SU-DHL-6 (cell line): ENCODE data around the gene NEURL1B.
"Not testable (repeated sequence)": the region's sequence is repeated elsewhere in the genome, so short reads cannot be mapped to it uniquely, and the experiment has no call there.

Experiments
- H2AFZ ChIP-seq: fragments of 200-600 bp; sonication (generic); 2 replicates; pipeline ENCODE4 v1.6.1; 2014; ENCODE audit warnings: low read depth, mild to moderate bottlenecking, moderate library complexity, mixed read lengths, antibody characterized with exemption, low read length; ENCODE audit not compliant: severe bottlenecking
- H3F3A ChIP-seq: fragments of 200-600 bp; shearing (Covaris generic); 2 replicates; pipeline ENCODE4 v1.6.0; 2016; ENCODE audit warnings: antibody characterized with exemption, mild to moderate bottlenecking; ENCODE audit not compliant: insufficient read depth
- H3K27ac ChIP-seq: fragments of 200-600 bp; sonication (generic); 2 replicates; pipeline ENCODE4 v1.5.1; 2016; ENCODE audit warnings: low read depth, mild to moderate bottlenecking, low read length, moderate library complexity, mixed read lengths
- H3K27me3 ChIP-seq: fragments of 200-600 bp; sonication (generic), shearing (Covaris generic); 2 replicates; pipeline ENCODE4 v1.6.0; 2014; ENCODE audit warnings: mild to moderate bottlenecking, low read length
- H3K36me3 ChIP-seq: fragments of 200-600 bp; sonication (generic); 2 replicates; pipeline ENCODE4 v1.6.1; 2014; ENCODE audit warnings: mild to moderate bottlenecking, low read length, mixed read lengths
- H3K4me2 ChIP-seq: fragments of 300-600, 200-600 bp; shearing (Covaris generic), sonication (generic); 2 replicates; pipeline ENCODE4 v1.6.0; 2014; ENCODE audit warnings: low read length, low read depth, mild to moderate bottlenecking; ENCODE audit not compliant: poor library complexity, severe bottlenecking
- H3K4me3 ChIP-seq: fragments of 200-600 bp; sonication (generic); 2 replicates; pipeline ENCODE4 v1.5.1; 2014; ENCODE audit warnings: antibody characterized with exemption, low read length, mild to moderate bottlenecking, mixed read lengths; ENCODE audit not compliant: insufficient read depth, poor library complexity, severe bottlenecking
- H3K79me2 ChIP-seq: fragments of 200-600 bp; sonication (generic); 2 replicates; pipeline ENCODE4 v1.6.1; 2014; ENCODE audit warnings: mild to moderate bottlenecking, low read length, moderate library complexity; ENCODE audit not compliant: insufficient read depth
- H3K9ac ChIP-seq: fragments of 200-600 bp; sonication (generic); 2 replicates; pipeline ENCODE4 v1.7.0; 2014; ENCODE audit warnings: mild to moderate bottlenecking, low read length
- H3K9me2 ChIP-seq: fragments of 200-600 bp; sonication (generic); replicated peaks from 2 replicates; pipeline ENCODE4 v1.6.1; 2014; ENCODE audit warnings: low read length; ENCODE audit not compliant: insufficient read depth
- H3K9me3 ChIP-seq: fragments of 200-600 bp; sonication (generic); 2 replicates; pipeline ENCODE4 v1.6.1; 2014; ENCODE audit warnings: low read length, mixed read lengths; ENCODE audit not compliant: insufficient read depth
- H4K20me1 ChIP-seq: fragments of 200-600 bp; sonication (generic); 2 replicates; pipeline ENCODE4 v1.6.1; 2014; ENCODE audit warnings: low read depth, mild to moderate bottlenecking, antibody characterized with exemption, low read length, moderate library complexity, mixed read lengths
- EZH2phosphoT487 ChIP-seq: fragments of 200-600 bp; sonication (generic), shearing (Covaris generic); conservative IDR thresholded peaks from 2 replicates; pipeline ENCODE4 v1.6.1; 2018; ENCODE audit warnings: mild to moderate bottlenecking, antibody characterized with exemption, low read length, moderate library complexity, mixed read lengths
- TF ChIP-seq, protein P1 (sequence below): fragments of 200-600 bp; sonication (generic); IDR thresholded peaks from one replicate; pipeline ENCODE4 v1.5.1; 2017; ENCODE audit warnings: antibody characterized with exemption, mild to moderate bottlenecking, low read length, moderate library complexity; ENCODE audit not compliant: insufficient read depth, poor library complexity, severe bottlenecking

The NEURL1B gene

DNA sequence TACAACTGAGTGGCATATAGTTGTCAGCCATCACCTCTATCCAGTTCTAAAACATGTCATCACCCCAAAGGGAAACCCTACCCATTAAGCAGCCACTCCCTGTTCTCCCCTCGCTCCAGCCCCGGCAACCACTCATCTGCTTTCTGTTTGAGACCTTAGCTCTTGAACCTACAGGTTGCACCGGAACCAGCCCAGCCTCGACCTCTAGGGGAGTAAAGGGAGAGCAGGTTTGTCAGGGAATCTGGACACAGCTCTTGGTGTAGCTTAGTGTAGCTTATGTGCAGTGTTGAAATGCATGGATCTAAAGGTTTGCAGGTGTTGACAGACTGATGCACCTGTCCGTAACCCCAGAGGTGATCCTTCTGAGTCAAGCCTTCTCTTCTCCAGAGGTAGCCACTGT, 30.0 kb downstream of the NEURL1B start:
- H3K9me3 ChIP-seq = no peaks in the 10 kb centered on the region
- TF ChIP-seq EZH2phosphoT487 = no peak
- TF ChIP-seq, protein P1, sequence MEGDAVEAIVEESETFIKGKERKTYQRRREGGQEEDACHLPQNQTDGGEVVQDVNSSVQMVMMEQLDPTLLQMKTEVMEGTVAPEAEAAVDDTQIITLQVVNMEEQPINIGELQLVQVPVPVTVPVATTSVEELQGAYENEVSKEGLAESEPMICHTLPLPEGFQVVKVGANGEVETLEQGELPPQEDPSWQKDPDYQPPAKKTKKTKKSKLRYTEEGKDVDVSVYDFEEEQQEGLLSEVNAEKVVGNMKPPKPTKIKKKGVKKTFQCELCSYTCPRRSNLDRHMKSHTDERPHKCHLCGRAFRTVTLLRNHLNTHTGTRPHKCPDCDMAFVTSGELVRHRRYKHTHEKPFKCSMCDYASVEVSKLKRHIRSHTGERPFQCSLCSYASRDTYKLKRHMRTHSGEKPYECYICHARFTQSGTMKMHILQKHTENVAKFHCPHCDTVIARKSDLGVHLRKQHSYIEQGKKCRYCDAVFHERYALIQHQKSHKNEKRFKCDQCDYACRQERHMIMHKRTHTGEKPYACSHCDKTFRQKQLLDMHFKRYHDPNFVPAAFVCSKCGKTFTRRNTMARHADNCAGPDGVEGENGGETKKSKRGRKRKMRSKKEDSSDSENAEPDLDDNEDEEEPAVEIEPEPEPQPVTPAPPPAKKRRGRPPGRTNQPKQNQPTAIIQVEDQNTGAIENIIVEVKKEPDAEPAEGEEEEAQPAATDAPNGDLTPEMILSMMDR = no peak
- H3K79me2 ChIP-seq = no peaks in the 10 kb centered on the region

DNA sequence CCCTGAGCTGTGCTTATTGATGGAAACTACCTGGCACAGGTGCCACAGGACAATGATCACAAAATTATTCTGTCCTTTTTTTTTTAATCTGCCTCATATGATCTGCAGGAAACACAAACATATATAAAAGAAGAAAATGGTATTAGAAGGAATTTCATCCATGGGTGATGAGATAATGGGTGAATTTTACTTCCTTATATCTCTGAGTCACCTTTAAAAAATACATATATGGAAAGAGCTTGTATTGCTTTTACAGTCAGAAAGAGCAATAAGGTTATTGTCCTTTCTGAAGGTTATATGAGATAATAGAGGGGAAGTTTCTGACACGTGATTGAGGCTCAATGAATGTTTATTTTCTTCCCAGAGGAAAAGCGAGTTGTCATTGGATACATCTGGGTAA, 31.6 kb downstream of the NEURL1B start:
- no peak for TF ChIP-seq EZH2phosphoT487
- TF ChIP-seq, protein P1 = no peak
- H3K9ac ChIP-seq = no peak overlapping the region
- no peak overlapping the region for H3K4me2 ChIP-seq
- no peak overlapping the region for H3K27ac ChIP-seq
- no peaks in the 10 kb centered on the region for H3K9me3 ChIP-seq
- H3K79me2 ChIP-seq = no peaks in the 10 kb centered on the region
- no peak overlapping the region for H2AFZ ChIP-seq
- H4K20me1 ChIP-seq = no peaks in the 10 kb centered on the region
- no peaks in the 10 kb centered on the region for H3K27me3 ChIP-seq
- H3K36me3 ChIP-seq = no peaks in the 10 kb centered on the region
- H3K4me3 ChIP-seq = no peak overlapping the region
- no peaks in the 10 kb centered on the region for H3F3A ChIP-seq
- no peaks in the 10 kb centered on the region for H3K9me2 ChIP-seq

More for the DNA sequence above, 30.0 kb downstream of the NEURL1B start:
- no peak overlapping the region for H3K4me3 ChIP-seq
- no peak overlapping the region for H3K9ac ChIP-seq
- no peaks in the 10 kb centered on the region for H3K36me3 ChIP-seq
- no peak overlapping the region for H2AFZ ChIP-seq
- no peaks in the 10 kb centered on the region for H3F3A ChIP-seq
- H3K27ac ChIP-seq = no peak overlapping the region
- no peaks in the 10 kb centered on the region for H3K9me2 ChIP-seq
- no peaks in the 10 kb centered on the region for H4K20me1 ChIP-seq
- no peak overlapping the region for H3K4me2 ChIP-seq
- H3K27me3 ChIP-seq = no peaks in the 10 kb centered on the region

DNA sequence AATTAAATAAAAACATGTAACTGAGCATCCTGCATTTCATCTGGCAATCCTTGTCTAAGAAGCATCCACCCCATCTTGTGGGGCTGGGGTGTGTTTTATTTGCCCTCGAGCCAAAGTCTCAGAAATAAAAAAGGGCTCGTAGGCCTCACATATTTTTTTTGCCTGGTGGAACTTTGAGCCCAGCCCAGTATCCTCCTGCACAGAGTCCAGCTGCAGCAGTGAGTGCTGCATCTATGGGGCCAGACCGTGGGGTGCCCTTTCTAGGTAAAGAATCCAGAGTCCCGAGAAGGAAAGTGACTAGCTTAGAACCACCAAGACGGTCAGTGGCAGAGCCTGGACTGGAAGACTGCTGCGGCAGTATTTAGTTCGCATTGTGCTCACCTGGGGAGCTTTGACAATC, 33.1 kb downstream of the NEURL1B start:
- no peaks in the 10 kb centered on the region for H3F3A ChIP-seq
- H4K20me1 ChIP-seq = no peaks in the 10 kb centered on the region
- H3K9ac ChIP-seq = no peak overlapping the region
- H3K36me3 ChIP-seq = no peaks in the 10 kb centered on the region
- no peak overlapping the region for H2AFZ ChIP-seq
- TF ChIP-seq EZH2phosphoT487 = no peak
- TF ChIP-seq, protein P1 = no peak
- H3K4me2 ChIP-seq = no peak overlapping the region
- no peaks in the 10 kb centered on the region for H3K27me3 ChIP-seq
- no peak overlapping the region for H3K27ac ChIP-seq
- no peaks in the 10 kb centered on the region for H3K9me2 ChIP-seq
- H3K4me3 ChIP-seq = no peak overlapping the region
- H3K79me2 ChIP-seq = no peaks in the 10 kb centered on the region
- no peaks in the 10 kb centered on the region for H3K9me3 ChIP-seq

DNA sequence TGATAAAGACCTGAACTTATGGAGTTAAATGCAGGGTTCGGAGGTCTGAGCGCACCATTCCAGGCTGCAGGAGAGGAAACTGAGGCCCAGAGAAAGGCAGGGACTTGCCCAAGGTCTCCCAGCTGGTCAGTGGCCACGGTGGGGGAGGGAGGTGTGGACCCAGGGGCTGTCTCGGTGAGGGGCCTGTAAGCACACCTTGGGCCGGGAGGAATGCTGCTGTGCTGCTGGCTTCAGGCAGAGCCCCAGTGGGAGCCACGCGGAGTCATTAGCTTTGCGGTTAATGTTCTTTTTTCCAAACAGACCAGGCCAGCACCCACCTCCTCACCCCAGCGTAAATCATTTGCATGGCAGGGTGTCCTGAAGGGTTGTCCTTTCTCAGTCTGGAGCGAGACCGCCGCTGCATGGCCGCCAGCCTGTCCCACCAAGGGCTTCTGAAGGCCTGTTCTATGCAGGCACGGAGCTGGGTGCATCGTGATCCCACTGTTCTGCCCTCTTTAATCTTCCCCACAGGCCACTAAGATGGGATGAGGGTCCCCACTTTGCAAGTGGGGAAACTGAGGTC, 35.9 kb downstream of the NEURL1B start:
- no peaks in the 10 kb centered on the region for H3K27me3 ChIP-seq
- no peak for TF ChIP-seq EZH2phosphoT487
- TF ChIP-seq, protein P1 = no peak
- no peak overlapping the region for H3K27ac ChIP-seq
- H4K20me1 ChIP-seq = no peaks in the 10 kb centered on the region
- H3K79me2 ChIP-seq = no peaks in the 10 kb centered on the region
- H3K4me2 ChIP-seq = no peak overlapping the region
- no peaks in the 10 kb centered on the region for H3K9me3 ChIP-seq
- no peaks in the 10 kb centered on the region for H3K36me3 ChIP-seq
- H2AFZ ChIP-seq = no peak overlapping the region
- no peak overlapping the region for H3K4me3 ChIP-seq
- no peaks in the 10 kb centered on the region for H3K9me2 ChIP-seq
- no peaks in the 10 kb centered on the region for H3F3A ChIP-seq
- no peak overlapping the region for H3K9ac ChIP-seq

DNA sequence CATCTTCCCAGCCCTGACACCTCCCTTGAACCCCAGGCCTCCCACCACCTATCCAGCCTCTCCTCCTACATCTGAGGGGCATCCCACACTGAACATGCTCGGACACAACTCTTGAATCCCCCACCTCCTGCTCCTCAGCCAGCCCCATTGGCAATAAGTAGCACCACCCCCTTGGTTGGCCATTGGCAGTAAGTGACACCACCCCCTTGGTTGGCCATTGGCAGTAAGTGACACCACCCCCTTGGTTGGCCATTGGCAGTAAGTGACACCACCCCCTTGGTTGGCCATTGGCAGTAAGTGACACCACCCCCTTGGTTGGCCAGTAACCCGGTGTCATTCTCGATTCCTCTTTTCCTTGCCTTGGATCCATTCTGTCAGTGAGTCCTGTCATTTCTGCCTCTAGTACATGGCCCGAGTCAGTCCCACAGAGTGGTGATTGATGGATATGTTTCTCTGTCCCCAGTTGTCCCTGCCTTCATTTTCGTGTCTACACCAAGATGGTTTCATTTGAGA, 37.4 kb downstream of the NEURL1B start:
- not testable (repeated sequence) for H3K27me3 ChIP-seq, H3K27ac ChIP-seq, H3K9me2 ChIP-seq, H3F3A ChIP-seq, H3K9ac ChIP-seq, H3K79me2 ChIP-seq, H2AFZ ChIP-seq, H4K20me1 ChIP-seq, H3K4me2 ChIP-seq, H3K36me3 ChIP-seq, H3K9me3 ChIP-seq, H3K4me3 ChIP-seq
